GM12878 (cell line): Measurements from ENCODE around the gene NOSTRIN. TPM values are rescaled to one million over a fixed set of nuclear protein-coding genes. Genes with fewer than 3 reads are reported as not detected.

Experiments used
- ATAC-seq: fragments of 200-7000 bp; cut with Tn5 transposase; 3 replicates; pipeline ENCODE4 v1.9.1; 2020; ENCODE audit warnings: mild to moderate bottlenecking, moderate library complexity
- BruUV-seq: library from RNA; stranded (reverse); fragments of 400-500 nt; replicated peaks from 2 replicates; lab custom pipeline; 2021; lab: Mats Ljungman, UMichigan
- CTCF ChIA-PET: fragments of 300-600 bp; sonication (Branson Sonifier 250); formaldehyde crosslinking; extraction: SDS; loops from one replicate; lab custom pipeline; 2021; ENCODE audit warnings: inconsistent platforms; lab: Yijun Ruan, JAX
- POLR2A ChIA-PET: fragments of 350-600 bp; formaldehyde crosslinking; extraction: SDS; loops from one replicate; lab custom pipeline; 2021; ENCODE audit warnings: inconsistent platforms; lab: Charles Lee
- RAD21 ChIA-PET: fragments of 300-600 bp; sonication (Branson Sonifier 250); formaldehyde crosslinking; loops from one replicate; lab custom pipeline; 2023; ENCODE audit warnings: antibody characterized with exemption; ENCODE audit not compliant: unreplicated experiment; lab: Charles Lee
- SMC1A ChIA-PET: fragments of 300-600 bp; sonication (Branson Sonifier 250); formaldehyde crosslinking; loops from one replicate; lab custom pipeline; 2023; ENCODE audit not compliant: unreplicated experiment, uncharacterized antibody; lab: Charles Lee
- DNase-seq: peaks from one replicate; pipeline ENCODE4 v3.0.0-alpha.2; 2011; ENCODE audit warnings: low read depth, low spot score
- FAIRE-seq: peaks from 3 replicates; lab custom pipeline; 2011; peaks lifted over from hg19 to GRCh38; lab: Jason Lieb, UNC
- H2AFZ ChIP-seq: 2 replicates; pipeline ENCODE4 v1.6.0; 2011; ENCODE audit warnings: low read depth, low read length, control low read depth; ENCODE audit not compliant: control insufficient read depth
- H3K27ac ChIP-seq: 2 replicates; pipeline ENCODE4 v1.5.1; 2011; ENCODE audit warnings: control low read depth; ENCODE audit not compliant: control insufficient read depth, insufficient read depth
- H3K27me3 ChIP-seq, 2 experiments: replicated peaks in 1 of 2; 2 replicates each; pipeline versions ENCODE4 v1.6.0 to v1.6.1; 2011; ENCODE audit warnings: low read length in 1 of 2; ENCODE audit not compliant: control insufficient read depth in 2 of 2, insufficient read depth in 2 of 2
- H3K36me3 ChIP-seq, 2 experiments: 2 replicates each; pipeline ENCODE4 v1.5.1; 2011; ENCODE audit warnings: low read length in 1 of 2; ENCODE audit not compliant: control insufficient read depth in 2 of 2, insufficient read depth in 2 of 2
- H3K4me1 ChIP-seq: 2 replicates; pipeline ENCODE4 v1.6.1; 2011; ENCODE audit warnings: mild to moderate bottlenecking, low read length, moderate library complexity, mixed read lengths; ENCODE audit not compliant: control insufficient read depth, insufficient read depth
- H3K4me2 ChIP-seq: 2 replicates; pipeline ENCODE4 v1.6.0; 2011; ENCODE audit warnings: control low read depth; ENCODE audit not compliant: control insufficient read depth, insufficient read depth
- H3K4me3 ChIP-seq: fragments of 200-600 bp; sonication (generic); 2 replicates; pipeline ENCODE4 v1.5.1; 2016
- H3K79me2 ChIP-seq: 2 replicates; pipeline ENCODE4 v1.6.0; 2011; ENCODE audit warnings: low read length; ENCODE audit not compliant: control insufficient read depth, insufficient read depth
- H3K9ac ChIP-seq: 2 replicates; pipeline ENCODE4 v1.8.0; 2011; ENCODE audit warnings: low read length, control low read depth, mixed read lengths; ENCODE audit not compliant: control insufficient read depth, insufficient read depth
- H3K9me3 ChIP-seq: replicated peaks from 3 replicates; pipeline ENCODE4 v1.5.1; 2011; ENCODE audit warnings: mild to moderate bottlenecking, low read length; ENCODE audit not compliant: control insufficient read depth, insufficient read depth
- H4K20me1 ChIP-seq: 2 replicates; pipeline ENCODE4 v1.6.0; 2011; ENCODE audit not compliant: control insufficient read depth, insufficient read depth
- CEBPB ChIP-seq, 2 experiments: fragments of 150-350 bp in 1 of 2; IDR thresholded peaks; 2 replicates each; pipeline ENCODE4 v1.6.1; 2012 to 2014; ENCODE audit warnings: low read depth in 2 of 2, low read length in 2 of 2, borderline replicate concordance in 1 of 2, inconsistent platforms in 1 of 2
- JUNB ChIP-seq: IDR thresholded peaks from 2 replicates; pipeline ENCODE4 v1.6.1; 2016; ENCODE audit warnings: antibody characterized with exemption, mild to moderate bottlenecking
- JUND ChIP-seq: IDR thresholded peaks from 2 replicates; pipeline ENCODE4 v1.6.1; 2012; ENCODE audit warnings: low read depth, mild to moderate bottlenecking, low read length, improper control_type of control experiment, moderate library complexity
- MYB ChIP-seq: fragments of 150-350 bp; IDR thresholded peaks from 2 replicates; pipeline ENCODE4 v1.6.1; 2014; ENCODE audit warnings: mild to moderate bottlenecking, low read depth, low read length, borderline replicate concordance
- NFYA ChIP-seq: IDR thresholded peaks from 2 replicates; pipeline ENCODE4 v1.6.1; 2011; ENCODE audit warnings: low read depth, mild to moderate bottlenecking, low read length, improper control_type of control experiment, borderline replicate concordance
- NRF1 ChIP-seq: conservative IDR thresholded peaks from 2 replicates; pipeline ENCODE4 v1.6.1; 2011; ENCODE audit warnings: mild to moderate bottlenecking, low read depth, low read length, improper control_type of control experiment
- PAX8 ChIP-seq: fragments of 450-650 bp; IDR thresholded peaks from 2 replicates; pipeline ENCODE4 v1.6.1; 2017; ENCODE audit warnings: mild to moderate bottlenecking, moderate library complexity
- RCOR1 ChIP-seq: conservative IDR thresholded peaks from 2 replicates; pipeline ENCODE4 v1.6.1; 2012; ENCODE audit warnings: low read depth, low read length, improper control_type of control experiment
- RELA ChIP-seq: fragments of 450-650 bp; IDR thresholded peaks from 2 replicates; pipeline ENCODE4 v1.8.0; 2014; ENCODE audit warnings: borderline replicate concordance; ENCODE audit not compliant: partially characterized antibody
- RFX5 ChIP-seq: IDR thresholded peaks from 2 replicates; pipeline ENCODE4 v1.6.1; 2011; ENCODE audit warnings: low read depth, low read length, improper control_type of control experiment
- RUNX3 ChIP-seq: IDR thresholded peaks from 2 replicates; pipeline ENCODE4 v1.6.1; 2012; ENCODE audit warnings: low read length, inconsistent platforms
- SIN3A ChIP-seq: IDR thresholded peaks from 2 replicates; pipeline ENCODE4 v1.6.1; 2012; ENCODE audit warnings: low read depth, low read length, improper control_type of control experiment
- SMC3 ChIP-seq: IDR thresholded peaks from 2 replicates; pipeline ENCODE4 v1.6.1; 2011; ENCODE audit warnings: low read length, improper control_type of control experiment, borderline replicate concordance
- SRF ChIP-seq, 2 experiments: IDR thresholded peaks; 2 replicates each; pipeline ENCODE4 v1.6.1; 2011; ENCODE audit warnings: low read depth in 2 of 2, low read length in 2 of 2, mild to moderate bottlenecking in 1 of 2, moderate library complexity in 1 of 2
- STAT3 ChIP-seq: IDR thresholded peaks from 2 replicates; pipeline ENCODE4 v1.6.1; 2011; ENCODE audit warnings: low read depth, low read length, improper control_type of control experiment
- YBX1 ChIP-seq: fragments of 450-650 bp; IDR thresholded peaks from 2 replicates; pipeline ENCODE4 v1.6.1; 2016; ENCODE audit warnings: antibody characterized with exemption
- ZZZ3 ChIP-seq: IDR thresholded peaks from 2 replicates; pipeline ENCODE4 v1.6.1; 2011; ENCODE audit warnings: low read depth; ENCODE audit not compliant: control insufficient read depth, insufficient read length
- WGBS: methylation state at CpG from one replicate; pipeline ENCODE4 v1.1.6; 2016; ENCODE audit warnings: low lambda C conversion rate; ENCODE audit not compliant: insufficient replicate concordance, insufficient coverage; ENCODE audit errors: missing lambda C conversion rate; 5-methylcytosine and 5-hydroxymethylcytosine counted together
- in situ Hi-C: fragments of 300-500 bp; cut with MboI; formaldehyde crosslinking; loops from 9 replicates; pipeline ENCODE4 v1.14.3; 2018; ENCODE audit warnings: mixed read lengths
- intact Hi-C: fragments of 100-400 bp; cut with micrococcal nuclease; formaldehyde crosslinking; loops from one replicate; pipeline ENCODE4 v1.14.2; 2022; ENCODE audit not compliant: unreplicated experiment
- polyA plus RNA-seq, 11 experiments: library from polyadenylated mRNA; depleted of rRNA in 4 of 11; unstranded in 6 of 11; stranded (reverse) in 5 of 11; fragments of >200 nt; fragmentation: Nextera tagmentation in 4 of 11; fragmentation: Illumina TruSeq in 1 of 11; extraction: Ambion mirVana in 4 of 11; extraction: Trizol in 1 of 11; gene quantifications; 1 replicate in 1 of 11; 2 replicates in 10 of 11; pipeline versions ENCODE4 v1.2.1 to v1.2.3, GENCODE V29; 2011 to 2016; ENCODE audit warnings: inconsistent platforms in 2 of 11, missing spikeins in 2 of 11, low read depth in 1 of 11
- total RNA-seq, 4 experiments: library from RNA; depleted of rRNA in 3 of 4; stranded (reverse); fragments of >200 nt in 3 of 4; fragmentation: Illumina TruSeq in 1 of 4; extraction: Trizol in 1 of 4; gene quantifications; 2 replicates each; pipeline versions ENCODE4 v1.2.1 to v1.2.3, GENCODE V29; 2013 to 2021
- TF ChIP-seq, protein P1 (sequence below): fragments of 450-650 bp; IDR thresholded peaks from 2 replicates; pipeline ENCODE4 v1.6.1; 2014; ENCODE audit warnings: mild to moderate bottlenecking
- TF ChIP-seq, protein P2 (sequence below): IDR thresholded peaks from 2 replicates; pipeline ENCODE4 v1.6.1; 2011; ENCODE audit warnings: borderline replicate concordance, low read depth, mild to moderate bottlenecking, moderate library complexity, low read length; ENCODE audit not compliant: insufficient read depth, poor library complexity, severe bottlenecking

Gene NOSTRIN
- total and polyA plus RNA-seq, 10 of the 15 experiments (the other 5 are each of a cell fraction or from before 2014, with no cell fraction given) = 0.13 to 0.42 (median 0.37) TPM; not detected in 5

DNA sequence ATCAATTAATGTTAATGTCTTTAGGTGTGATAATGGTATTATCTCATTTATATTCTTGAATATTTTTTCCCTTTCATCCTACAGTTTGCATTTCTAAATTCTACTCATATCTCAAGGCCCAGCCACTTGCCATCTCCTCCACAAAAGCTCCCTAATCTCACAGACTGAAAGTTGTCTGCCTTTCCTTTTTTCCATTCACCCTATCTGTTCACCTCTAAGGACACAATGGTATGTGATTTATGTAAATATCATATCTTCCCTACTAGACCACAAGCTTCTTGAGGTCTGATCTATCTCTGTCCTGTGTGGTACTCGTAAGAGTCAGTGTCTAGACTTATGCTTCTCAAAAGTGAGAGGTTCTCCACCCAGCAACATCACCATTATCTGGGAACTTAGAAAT is 91.7 kb downstream of the NOSTRIN start:
- no peak for FAIRE-seq
- Histone ChIP-seq H3K27ac (no peak overlapping the region), H2AFZ (no peak overlapping the region), H4K20me1 (no peaks in the 10 kb centered on the region), H3K36me3 (no peaks in the 10 kb centered on the region), H3K9me3 (no peaks in the 10 kb centered on the region), H3K4me3 (no peak overlapping the region), H3K9ac (no peak overlapping the region), H3K79me2 (peaks cover 8% of the 10 kb centered on the region), H3K4me1 (no peaks in the 10 kb centered on the region), H3K27me3 (peaks cover 0 to 3% of the 10 kb centered on the region in 2 experiments; a peak in 1 of 4 replicates), H3K4me2 (no peak overlapping the region)
- ATAC-seq = no peak
- WGBS = 23% methylated on average over 1 of the region's 1 CpG
- in situ Hi-C loops (no loop called here), intact Hi-C loops (no loop called here)
- BruUV-seq = no TSS peak
- DNase-seq = no peak
- SMC1A ChIA-PET = no interaction called here
- POLR2A ChIA-PET = no interaction called here
- CTCF ChIA-PET = no interaction called here
- TF ChIP-seq JUNB (no peak), RFX5 (no peak), NRF1 (no peak), ZZZ3 (no peak), YBX1 (no peak), SIN3A (no peak), STAT3 (no peak), RUNX3 (no peak), SRF (IDR thresholded peaks at IDR 0.05; ENCODE audit: low read depth in 2 of 2, low read length in 2 of 2) (no peak), RELA (no peak), SMC3 (no peak), CEBPB (IDR thresholded peaks at IDR 0.05; ENCODE audit: borderline replicate concordance in 1 of 2, low read depth in 2 of 2, low read length in 2 of 2) (no peak), NFYA (no peak), JUND (no peak), RCOR1 (no peak), MYB (no peak), PAX8 (no peak)
- TF ChIP-seq, protein P1, sequence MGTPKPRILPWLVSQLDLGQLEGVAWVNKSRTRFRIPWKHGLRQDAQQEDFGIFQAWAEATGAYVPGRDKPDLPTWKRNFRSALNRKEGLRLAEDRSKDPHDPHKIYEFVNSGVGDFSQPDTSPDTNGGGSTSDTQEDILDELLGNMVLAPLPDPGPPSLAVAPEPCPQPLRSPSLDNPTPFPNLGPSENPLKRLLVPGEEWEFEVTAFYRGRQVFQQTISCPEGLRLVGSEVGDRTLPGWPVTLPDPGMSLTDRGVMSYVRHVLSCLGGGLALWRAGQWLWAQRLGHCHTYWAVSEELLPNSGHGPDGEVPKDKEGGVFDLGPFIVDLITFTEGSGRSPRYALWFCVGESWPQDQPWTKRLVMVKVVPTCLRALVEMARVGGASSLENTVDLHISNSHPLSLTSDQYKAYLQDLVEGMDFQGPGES = no peak
- TF ChIP-seq, protein P2, sequence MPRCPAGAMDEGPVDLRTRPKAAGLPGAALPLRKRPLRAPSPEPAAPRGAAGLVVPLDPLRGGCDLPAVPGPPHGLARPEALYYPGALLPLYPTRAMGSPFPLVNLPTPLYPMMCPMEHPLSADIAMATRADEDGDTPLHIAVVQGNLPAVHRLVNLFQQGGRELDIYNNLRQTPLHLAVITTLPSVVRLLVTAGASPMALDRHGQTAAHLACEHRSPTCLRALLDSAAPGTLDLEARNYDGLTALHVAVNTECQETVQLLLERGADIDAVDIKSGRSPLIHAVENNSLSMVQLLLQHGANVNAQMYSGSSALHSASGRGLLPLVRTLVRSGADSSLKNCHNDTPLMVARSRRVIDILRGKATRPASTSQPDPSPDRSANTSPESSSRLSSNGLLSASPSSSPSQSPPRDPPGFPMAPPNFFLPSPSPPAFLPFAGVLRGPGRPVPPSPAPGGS = no peak
- RAD21 ChIA-PET = no interaction called here
